ENCODE data around the gene EGFLAM.

- TF ChIP-seq CTCF (conservative IDR thresholded peaks at IDR 0.05 in 1 of 2, IDR thresholded peaks at IDR 0.05 in 1 of 2; ENCODE audit: extremely low read depth in 1 of 2, insufficient read depth in 1 of 2, low read depth in 1 of 2, low read length in 2 of 2), result no peak
- no peak for TF ChIP-seq EZH2 (IDR thresholded peaks at IDR 0.05; ENCODE audit: borderline replicate concordance, low read length)
Measured at GRCh38 chr5:38367410-38367809, 109.1 kb downstream of the EGFLAM start.

Measured in mammary epithelial cell (primary cell).